Left ventricle myocardium inferior (tissue), 1 donor: ENCODE measurements around the gene LY6G5B. TPM values are rescaled to one million over a fixed set of nuclear protein-coding genes. Genes with fewer than 3 reads are reported as not detected.

Source experiments
- DNase-seq: peaks from one replicate; pipeline ENCODE4 v3.0.0-alpha.2; 2020
- H3K27ac ChIP-seq: fragments of 200-600 bp; replicated peaks from 2 replicates; pipeline ENCODE4 v1.8.0; 2021
- H3K27me3 ChIP-seq: fragments of 200-600 bp; 2 replicates; pipeline ENCODE4 v1.8.0; 2021; ENCODE audit warnings: low read depth
- H3K36me3 ChIP-seq: fragments of 200-600 bp; 2 replicates; pipeline ENCODE4 v1.8.0; 2021
- H3K4me1 ChIP-seq: fragments of 200-600 bp; 2 replicates; pipeline ENCODE4 v1.8.0; 2021
- H3K4me3 ChIP-seq: fragments of 200-600 bp; 2 replicates; pipeline ENCODE4 v1.8.0; 2021; ENCODE audit warnings: mild to moderate bottlenecking, moderate library complexity
- H3K9me3 ChIP-seq: fragments of 200-600 bp; replicated peaks from 2 replicates; pipeline ENCODE4 v1.8.0; 2021
- intact Hi-C: fragments of 100-400 bp; cut with micrococcal nuclease; formaldehyde crosslinking; loops from one replicate; pipeline ENCODE4 v1.11.0; 2022
- total RNA-seq: library from RNA; stranded (reverse); fragmentation: NEBNext Ultra II Directional; extraction: Animal tissue kit (Norgen Biotek cat#: 25700); gene quantifications from one replicate; pipeline ENCODE4 v1.2.1, GENCODE V29; 2021
- TF ChIP-seq, protein P1 (sequence below): fragments of 200-600 bp; IDR thresholded peaks from 2 replicates; pipeline ENCODE4 v1.8.0; 2021; ENCODE audit warnings: antibody characterized with exemption, mild to moderate bottlenecking, borderline replicate concordance
- donor health status: DM: no; HTN: yes; CAD: no; lungs with severe emphysema.

Gene LY6G5B
- total RNA-seq, 1 donor from 2014 or later: 4.4 TPM

DNA sequence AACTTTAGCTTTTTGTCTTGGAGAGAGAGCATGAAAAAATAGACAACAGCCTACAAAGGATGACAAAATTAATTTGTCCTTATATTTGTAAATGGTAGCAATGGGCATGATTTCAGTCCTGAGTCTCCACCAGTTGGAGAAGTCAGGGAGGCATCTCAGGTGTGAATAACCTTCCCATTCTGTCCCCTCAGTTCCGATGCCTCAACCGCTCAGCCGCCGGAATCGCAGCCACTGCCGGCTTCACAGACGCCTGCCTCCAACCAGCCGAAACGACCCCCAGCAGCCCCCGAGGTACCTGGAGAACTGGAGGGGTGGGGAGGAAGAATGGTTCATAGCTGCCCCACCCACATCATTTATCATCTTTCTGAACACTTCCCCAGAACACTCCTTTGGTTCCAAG, 45.7 kb upstream of the LY6G5B start:
- Histone ChIP-seq H3K27me3 (no peaks in the 10 kb centered on the region), H3K27ac (no peak overlapping the region), H3K4me1 (peaks cover 31% of the 10 kb centered on the region), H3K36me3 (peaks cover 63% of the 10 kb centered on the region), H3K4me3 (no peak overlapping the region), H3K9me3 (no peaks in the 10 kb centered on the region)
- intact Hi-C loops: no loop called here
- TF ChIP-seq, protein P1, sequence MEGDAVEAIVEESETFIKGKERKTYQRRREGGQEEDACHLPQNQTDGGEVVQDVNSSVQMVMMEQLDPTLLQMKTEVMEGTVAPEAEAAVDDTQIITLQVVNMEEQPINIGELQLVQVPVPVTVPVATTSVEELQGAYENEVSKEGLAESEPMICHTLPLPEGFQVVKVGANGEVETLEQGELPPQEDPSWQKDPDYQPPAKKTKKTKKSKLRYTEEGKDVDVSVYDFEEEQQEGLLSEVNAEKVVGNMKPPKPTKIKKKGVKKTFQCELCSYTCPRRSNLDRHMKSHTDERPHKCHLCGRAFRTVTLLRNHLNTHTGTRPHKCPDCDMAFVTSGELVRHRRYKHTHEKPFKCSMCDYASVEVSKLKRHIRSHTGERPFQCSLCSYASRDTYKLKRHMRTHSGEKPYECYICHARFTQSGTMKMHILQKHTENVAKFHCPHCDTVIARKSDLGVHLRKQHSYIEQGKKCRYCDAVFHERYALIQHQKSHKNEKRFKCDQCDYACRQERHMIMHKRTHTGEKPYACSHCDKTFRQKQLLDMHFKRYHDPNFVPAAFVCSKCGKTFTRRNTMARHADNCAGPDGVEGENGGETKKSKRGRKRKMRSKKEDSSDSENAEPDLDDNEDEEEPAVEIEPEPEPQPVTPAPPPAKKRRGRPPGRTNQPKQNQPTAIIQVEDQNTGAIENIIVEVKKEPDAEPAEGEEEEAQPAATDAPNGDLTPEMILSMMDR: no peak
- DNase-seq: no peak

DNA sequence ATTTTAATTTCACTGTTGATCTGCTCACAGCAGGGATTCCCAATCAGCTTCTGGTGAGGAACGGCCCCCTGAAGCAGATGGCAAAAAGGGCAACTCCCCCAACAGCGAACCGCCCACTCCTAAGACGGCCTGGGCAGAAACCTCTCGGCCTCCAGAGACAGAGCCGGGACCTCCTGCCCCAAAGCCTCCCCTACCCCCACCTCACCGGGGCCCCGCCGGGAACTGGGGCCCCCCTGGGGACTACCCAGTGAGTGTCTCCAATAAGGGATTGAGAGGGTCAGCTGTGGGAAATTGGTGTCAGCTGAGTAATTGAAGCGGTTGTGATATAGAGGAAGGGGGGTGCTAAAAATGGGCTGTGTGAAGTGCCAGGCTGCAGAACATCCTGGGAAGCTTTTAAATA, 42.8 kb upstream of the LY6G5B start:
- TF ChIP-seq, protein P1: no peak
- intact Hi-C loops: no loop called here
- no peaks in the 10 kb centered on the region for H3K27me3 ChIP-seq
- DNase-seq: no peak
- no peaks in the 10 kb centered on the region for H3K9me3 ChIP-seq
- no peak overlapping the region for H3K4me3 ChIP-seq
- H3K27ac ChIP-seq: no peak overlapping the region
- H3K4me1 ChIP-seq: peaks cover 11% of the 10 kb centered on the region
- peaks cover 92% of the 10 kb centered on the region for H3K36me3 ChIP-seq

DNA sequence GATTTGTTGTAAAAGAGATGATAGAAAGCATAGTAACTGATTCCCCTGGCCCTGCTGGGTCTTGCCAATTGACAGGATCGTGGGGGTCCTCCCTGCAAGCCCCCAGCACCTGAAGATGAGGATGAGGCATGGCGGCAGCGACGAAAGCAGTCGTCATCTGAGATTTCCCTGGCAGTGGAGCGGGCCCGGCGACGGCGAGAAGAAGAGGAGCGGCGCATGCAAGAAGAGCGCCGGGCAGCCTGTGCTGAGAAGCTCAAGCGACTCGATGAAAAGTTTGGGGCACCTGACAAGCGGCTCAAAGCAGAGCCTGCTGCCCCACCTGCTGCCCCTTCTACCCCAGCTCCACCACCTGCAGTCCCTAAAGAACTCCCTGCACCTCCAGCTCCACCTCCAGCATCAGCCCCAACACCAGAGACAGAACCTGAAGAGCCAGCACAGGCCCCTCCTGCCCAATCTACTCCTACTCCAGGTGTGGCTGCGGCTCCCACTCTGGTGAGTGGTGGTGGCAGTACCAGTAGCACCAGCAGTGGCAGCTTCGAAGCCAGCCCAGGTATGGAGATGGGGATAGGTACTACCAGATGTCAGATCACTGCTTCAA, 42.0 kb upstream of the LY6G5B start:
- H3K27me3 ChIP-seq: no peaks in the 10 kb centered on the region
- intact Hi-C loops: no loop called here
- H3K27ac ChIP-seq: no peak overlapping the region
- DNase-seq: no peak
- H3K4me3 ChIP-seq: no peak overlapping the region
- no peaks in the 10 kb centered on the region for H3K9me3 ChIP-seq
- peaks cover 2% of the 10 kb centered on the region for H3K4me1 ChIP-seq
- TF ChIP-seq, protein P1: no peak
- peaks cover 98% of the 10 kb centered on the region for H3K36me3 ChIP-seq

DNA sequence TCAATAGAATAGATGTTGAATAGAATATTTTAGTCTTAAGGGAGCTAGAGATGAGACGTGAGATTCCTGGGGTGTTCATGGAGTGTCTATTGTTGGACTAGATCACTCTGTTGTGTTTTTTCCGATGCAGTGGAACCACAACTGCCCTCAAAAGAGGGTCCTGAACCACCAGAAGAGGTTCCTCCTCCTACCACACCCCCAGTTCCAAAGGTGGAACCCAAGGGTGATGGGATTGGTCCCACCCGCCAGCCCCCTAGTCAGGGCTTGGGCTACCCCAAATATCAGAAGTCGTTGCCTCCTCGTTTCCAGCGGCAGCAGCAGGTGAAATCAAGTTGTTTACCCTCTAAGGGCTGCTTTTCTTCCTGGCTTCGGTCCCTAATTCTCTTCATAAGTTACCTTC, 40.8 kb upstream of the LY6G5B start:
- Histone ChIP-seq H3K27ac (no peak overlapping the region), H3K4me1 (no peaks in the 10 kb centered on the region), H3K36me3 (peaks cover 100% of the 10 kb centered on the region), H3K9me3 (no peaks in the 10 kb centered on the region), H3K4me3 (no peak overlapping the region), H3K27me3 (no peaks in the 10 kb centered on the region)
- TF ChIP-seq, protein P1: no peak
- DNase-seq: no peak
- intact Hi-C loops: no loop called here

DNA sequence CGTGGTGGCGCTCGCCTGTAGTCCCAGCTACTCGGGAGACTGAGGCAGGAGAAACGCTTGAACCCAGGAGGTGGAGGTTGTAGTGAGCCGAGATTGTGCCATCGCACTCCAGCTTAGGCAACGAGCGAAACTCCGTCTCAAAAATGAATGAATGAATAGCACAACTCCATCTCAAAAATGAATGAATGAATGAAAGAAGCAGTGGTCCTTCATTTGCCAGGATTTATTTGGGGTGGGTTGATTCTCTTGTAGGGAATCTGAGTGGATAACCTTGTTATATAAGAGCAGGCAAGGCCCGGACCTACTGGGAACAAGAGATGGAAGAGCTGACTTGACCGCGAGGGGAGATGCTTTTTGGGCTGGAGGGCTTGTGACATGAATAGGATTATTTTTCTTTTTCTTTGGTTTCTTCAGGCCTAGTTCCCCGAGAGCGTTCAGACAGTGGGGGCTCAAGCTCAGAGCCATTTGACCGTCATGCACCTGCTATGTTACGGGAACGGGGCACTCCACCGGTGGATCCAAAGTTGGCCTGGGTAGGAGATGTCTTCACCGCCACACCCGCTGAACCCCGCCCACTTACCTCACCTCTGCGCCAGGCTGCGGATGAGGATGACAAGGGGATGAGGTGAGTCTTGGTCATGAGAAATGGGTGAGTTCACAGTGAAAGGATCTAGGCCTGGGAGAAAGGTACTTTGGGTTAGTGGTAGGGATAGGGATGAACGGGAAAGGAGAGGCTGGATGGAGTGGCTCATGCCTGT, 39.4 kb upstream of the LY6G5B start:
- Histone ChIP-seq H3K4me3 (no peak overlapping the region), H3K4me1 (no peaks in the 10 kb centered on the region), H3K27me3 (no peaks in the 10 kb centered on the region), H3K9me3 (no peaks in the 10 kb centered on the region), H3K27ac (no peak overlapping the region), H3K36me3 (peaks cover 100% of the 10 kb centered on the region)
- no peak for DNase-seq
- intact Hi-C loops: no loop called here
- TF ChIP-seq, protein P1: no peak
